ENCODE data around the gene PCGF6. TPM values are rescaled to one million over a fixed set of nuclear protein-coding genes. Genes with fewer than 3 reads are reported as not detected.
"Not testable (repeated sequence)": the region's sequence is repeated elsewhere in the genome, so short reads cannot be mapped to it uniquely, and the experiment has no call there.

Gene PCGF6
- total RNA-seq, 1 donor from 2014 or later, result 13.7 TPM

- no peak for DNase-seq
Measured at GRCh38 chr10:103316087-103316486, 34.9 kb downstream of the PCGF6 start.

- DNase-seq, result no peak
Measured at GRCh38 chr10:103310197-103310596, 40.7 kb downstream of the PCGF6 start.

GRCh38 chr10:103307594-103307993, 43.3 kb downstream of the PCGF6 start:
- no peak for DNase-seq

- no peak for DNase-seq
Measured at GRCh38 chr10:103295374-103296015, 55.4 kb downstream of the PCGF6 start.

GRCh38 chr10:103291588-103291987, 59.4 kb downstream of the PCGF6 start:
- no peak for DNase-seq

GRCh38 chr10:103287992-103288391, 62.9 kb downstream of the PCGF6 start:
- DNase-seq, result no peak

GRCh38 chr10:103284170-103284569, 66.8 kb downstream of the PCGF6 start:
- no peak for DNase-seq

GRCh38 chr10:103282961-103283360, 68.0 kb downstream of the PCGF6 start:
- DNase-seq, result no peak

GRCh38 chr10:103281753-103282152, 69.2 kb downstream of the PCGF6 start:
- peak; percentile 92 for DNase-seq

- DNase-seq, result no peak
Measured at GRCh38 chr10:103280506-103280905, 70.4 kb downstream of the PCGF6 start.

- DNase-seq, result no peak
Measured at GRCh38 chr10:103280031-103280430, 70.9 kb downstream of the PCGF6 start.

- peak; percentile 84 for DNase-seq
Measured at GRCh38 chr10:103278862-103279298, 72.1 kb downstream of the PCGF6 start.

- DNase-seq, result no peak
Measured at GRCh38 chr10:103278537-103278823, 72.5 kb downstream of the PCGF6 start.

GRCh38 chr10:103277713-103278536, 73.0 kb downstream of the PCGF6 start:
- DNase-seq, result no peak

GRCh38 chr10:103276896-103277712, 73.8 kb downstream of the PCGF6 start, which contains the start of gene INA:
Gene INA (plus strand): TSS chr10:103277138. CDS start chr10:103277212, 74 bp downstream.
- DNase-seq, result peak; percentile 48

GRCh38 chr10:103276251-103276895, 74.6 kb downstream of the PCGF6 start:
- no peak for DNase-seq

- DNase-seq, result peak; percentile 74
Measured at GRCh38 chr10:103273041-103273441, 77.9 kb downstream of the PCGF6 start.

- peak; percentile 90 for DNase-seq
Measured at GRCh38 chr10:103265717-103266329, 85.1 kb downstream of the PCGF6 start.

GRCh38 chr10:103262229-103262628, 88.7 kb downstream of the PCGF6 start:
- no peak for DNase-seq

- DNase-seq, result no peak
Measured at GRCh38 chr10:103259989-103260388, 91.0 kb downstream of the PCGF6 start.

- not testable (repeated sequence) for DNase-seq
Measured at GRCh38 chr10:103258928-103259327, 92.0 kb downstream of the PCGF6 start.

GRCh38 chr10:103257812-103258211, 93.1 kb downstream of the PCGF6 start:
- no peak for DNase-seq

All from tongue (tissue), 2 donors.